DMS 273 (cell line): ENCODE results near the gene SSH3.

Experiments
- DNase-seq: peaks from one replicate; lab custom pipeline; 2025; ENCODE audit not compliant: unreplicated experiment; lab: John Stamatoyannopoulos, UW

Gene SSH3

GRCh38 chr11:67303132-67303834 is at the start of gene SSH3:
TSS of gene SSH3 (plus strand) at chr11:67303530. CDS start at chr11:67303626, 96 bp downstream.
- DNase-seq: peak; percentile 64

GRCh38 chr11:67253872-67254624 is 49.3 kb upstream of the SSH3 start:
- DNase-seq: no peak

- DNase-seq: no peak
These were observed 48.5 kb upstream of the SSH3 start for GRCh38 chr11:67254798-67255197.

- no peak for DNase-seq
These were observed 48.0 kb upstream of the SSH3 start for GRCh38 chr11:67255353-67255752.

- no peak for DNase-seq
These were observed 47.5 kb upstream of the SSH3 start for GRCh38 chr11:67255864-67256263.

- DNase-seq: no peak
These were observed 46.7 kb upstream of the SSH3 start for GRCh38 chr11:67256477-67257135.

GRCh38 chr11:67260406-67260805 is 42.9 kb upstream of the SSH3 start:
- DNase-seq: no peak

- peak; percentile 69 for DNase-seq
These were observed 42.3 kb upstream of the SSH3 start for GRCh38 chr11:67260885-67261639.

- DNase-seq: no peak
These were observed 41.7 kb upstream of the SSH3 start for GRCh38 chr11:67261640-67261945.

- no peak for DNase-seq
These were observed 41.2 kb upstream of the SSH3 start for GRCh38 chr11:67261946-67262681.

- DNase-seq: peak; percentile 81
These were observed 40.3 kb upstream of the SSH3 start for GRCh38 chr11:67262731-67263675.

GRCh38 chr11:67264260-67264659 is 39.1 kb upstream of the SSH3 start:
- DNase-seq: no peak

- no peak for DNase-seq
These were observed 38.3 kb upstream of the SSH3 start for GRCh38 chr11:67264877-67265632.

- peak; percentile 79 for DNase-seq
These were observed 37.5 kb upstream of the SSH3 start for GRCh38 chr11:67265633-67266448.

- DNase-seq: peak; percentile 76
These were observed 36.7 kb upstream of the SSH3 start, which contains the start of gene GRK2 for GRCh38 chr11:67266449-67267187. TSS of gene GRK2 (plus strand) at chr11:67266473. CDS start at chr11:67266700, 227 bp downstream.

- no peak for DNase-seq
These were observed 35.9 kb upstream of the SSH3 start for GRCh38 chr11:67267188-67268080.
